KMS-11 (cell line): ENCODE measurements around the gene TEAD1.

ENCODE experiments used
- H2AFZ ChIP-seq: fragments of 200-600 bp; sonication (generic); 2 replicates; pipeline ENCODE4 v1.6.1; 2016; ENCODE audit warnings: antibody characterized with exemption, mixed run types, low read depth
- H3K27ac ChIP-seq: fragments of 200-600 bp; sonication (generic); 2 replicates; pipeline ENCODE4 v1.6.1; 2016; ENCODE audit warnings: mild to moderate bottlenecking, mixed run types
- H3K27me3 ChIP-seq: fragments of 200-600 bp; sonication (generic); 2 replicates; pipeline ENCODE4 v1.6.1; 2017; ENCODE audit warnings: mild to moderate bottlenecking, low read depth, mixed run types, moderate library complexity; ENCODE audit not compliant: insufficient read depth
- H3K36me3 ChIP-seq: fragments of 200-600 bp; sonication (generic); 2 replicates; pipeline ENCODE4 v1.6.1; 2017; ENCODE audit warnings: mild to moderate bottlenecking, mixed run types; ENCODE audit not compliant: insufficient read depth
- H3K4me1 ChIP-seq: fragments of 200-600 bp; sonication (generic); 2 replicates; pipeline ENCODE4 v1.6.1; 2016; ENCODE audit warnings: mild to moderate bottlenecking, low read depth, mixed run types; ENCODE audit not compliant: poor library complexity, severe bottlenecking
- H3K4me2 ChIP-seq: fragments of 200-600 bp; sonication (generic); 2 replicates; pipeline ENCODE4 v1.7.0; 2016; ENCODE audit warnings: mild to moderate bottlenecking, mixed run types
- H3K4me3 ChIP-seq: fragments of 200-600 bp; sonication (generic); IDR thresholded peaks from 2 replicates; pipeline ENCODE4 v1.6.1; 2017; ENCODE audit warnings: low read depth, low read length, mixed read lengths; ENCODE audit not compliant: insufficient read depth
- H3K79me2 ChIP-seq: fragments of 200-600 bp; sonication (generic); 2 replicates; pipeline ENCODE4 v1.6.1; 2016; ENCODE audit warnings: low read depth, mixed run types; ENCODE audit not compliant: insufficient read depth
- H3K9ac ChIP-seq: fragments of 200-600 bp; sonication (generic); 2 replicates; pipeline ENCODE4 v1.6.1; 2016; ENCODE audit warnings: mild to moderate bottlenecking, mixed run types
- H4K20me1 ChIP-seq: fragments of 200-600 bp; sonication (generic); 2 replicates; pipeline ENCODE4 v1.6.1; 2016; ENCODE audit warnings: mild to moderate bottlenecking, mixed run types; ENCODE audit not compliant: insufficient read depth
- CTCF ChIP-seq: fragments of 200-600 bp; sonication (generic); conservative IDR thresholded peaks from 2 replicates; pipeline ENCODE4 v1.6.1; 2017; ENCODE audit warnings: low read depth, mild to moderate bottlenecking, antibody characterized with exemption, low read length, moderate library complexity, mixed read lengths

TEAD1 gene

GRCh38 chr11:12735262-12735661 is 61.0 kb downstream of the TEAD1 start:
- Histone ChIP-seq H3K9ac (no peak overlapping the region), H3K36me3 (no peaks in the 10 kb centered on the region), H3K4me2 (no peak overlapping the region), H4K20me1 (peaks cover 9% of the 10 kb centered on the region; the same call in 1 of the 2 replicates), H2AFZ (no peak overlapping the region), H3K79me2 (peaks cover 84% of the 10 kb centered on the region), H3K4me3 (no peak overlapping the region), H3K27me3 (no peaks in the 10 kb centered on the region), H3K27ac (no peak overlapping the region), H3K4me1 (peaks cover 21% of the 10 kb centered on the region)
- no peak for TF ChIP-seq CTCF

DNA sequence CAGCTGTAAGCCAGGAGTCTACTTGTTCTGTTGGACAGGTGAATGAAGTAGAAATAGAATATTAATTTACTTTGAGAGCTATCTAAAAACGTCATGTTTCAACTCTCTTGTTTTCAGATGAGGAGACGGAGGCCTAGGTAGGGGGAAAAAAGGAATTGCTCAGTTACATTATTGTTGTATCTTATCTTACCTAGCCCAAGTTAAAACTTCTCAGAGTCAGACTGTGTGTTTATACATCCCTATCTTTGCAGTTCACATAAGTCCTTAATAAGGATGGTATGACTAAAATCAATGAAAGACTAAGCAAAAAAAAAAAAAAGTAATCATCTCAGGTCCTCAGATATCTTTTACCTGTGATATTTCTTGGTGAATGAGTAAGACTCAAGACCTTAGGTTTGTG is 62.8 kb downstream of the TEAD1 start:
- H3K4me2 ChIP-seq = no peak overlapping the region
- H3K36me3 ChIP-seq = no peaks in the 10 kb centered on the region
- peaks cover 36% of the 10 kb centered on the region for H3K4me1 ChIP-seq
- H3K27me3 ChIP-seq = no peaks in the 10 kb centered on the region
- peaks cover 9% of the 10 kb centered on the region; the same call in 1 of the 2 replicates for H4K20me1 ChIP-seq
- H3K27ac ChIP-seq = no peak overlapping the region
- H3K79me2 ChIP-seq = peaks cover 82% of the 10 kb centered on the region; the same call in 1 of the 2 replicates
- H3K9ac ChIP-seq = no peak overlapping the region
- no peak overlapping the region for H2AFZ ChIP-seq
- H3K4me3 ChIP-seq = no peak overlapping the region
- no peak for TF ChIP-seq CTCF

GRCh38 chr11:12741671-12742216 is 67.5 kb downstream of the TEAD1 start:
- H3K9ac ChIP-seq = no peak overlapping the region
- no peak overlapping the region for H3K27ac ChIP-seq
- H3K36me3 ChIP-seq = no peaks in the 10 kb centered on the region
- peaks cover 72% of the 10 kb centered on the region for H3K79me2 ChIP-seq
- no peaks in the 10 kb centered on the region for H3K27me3 ChIP-seq
- no peak overlapping the region for H2AFZ ChIP-seq
- no peak overlapping the region for H3K4me3 ChIP-seq
- H3K4me2 ChIP-seq = no peak overlapping the region
- peaks cover 79% of the 10 kb centered on the region for H3K4me1 ChIP-seq
- no peak for TF ChIP-seq CTCF
- peaks cover 6% of the 10 kb centered on the region for H4K20me1 ChIP-seq

DNA sequence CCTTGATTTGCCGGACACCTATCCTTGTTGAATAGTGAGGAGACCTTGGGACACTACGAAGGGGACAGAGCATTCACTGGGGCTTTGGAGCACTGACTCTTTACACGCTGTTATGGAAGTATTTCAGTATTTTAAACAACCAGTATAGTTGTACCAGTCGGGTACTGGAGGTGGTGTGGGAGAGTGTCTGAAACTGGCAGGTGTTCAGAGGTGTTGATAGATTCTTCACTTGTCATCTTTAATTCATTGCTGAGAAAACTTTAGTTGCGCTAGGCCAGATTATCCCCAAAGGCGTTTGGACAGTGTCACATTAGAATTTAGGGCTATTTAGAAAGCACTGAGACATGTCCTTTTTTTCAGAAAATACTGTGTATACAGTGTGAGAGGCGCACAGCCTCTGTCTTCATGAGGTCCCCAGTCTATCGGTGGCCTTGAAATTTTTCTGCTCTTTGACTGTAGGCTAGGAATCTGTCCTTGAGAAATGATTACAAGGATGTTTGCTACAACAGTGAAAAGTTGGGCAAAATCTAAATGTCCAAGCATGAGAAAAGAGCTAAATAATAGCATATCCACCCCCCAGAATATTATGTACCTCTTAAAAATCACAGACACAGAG is 69.7 kb downstream of the TEAD1 start:
- Histone ChIP-seq H3K4me2 (peak overlapping the region; percentile 72), H3K79me2 (peaks cover 73% of the 10 kb centered on the region), H4K20me1 (peaks cover 19% of the 10 kb centered on the region), H2AFZ (no peak overlapping the region), H3K27me3 (no peaks in the 10 kb centered on the region), H3K4me1 (peaks cover 73% of the 10 kb centered on the region), H3K9ac (no peak overlapping the region; the same call in 1 of the 2 replicates), H3K36me3 (no peaks in the 10 kb centered on the region), H3K4me3 (no peak overlapping the region), H3K27ac (peak overlapping the region; percentile 67)
- no peak for TF ChIP-seq CTCF
